Skeletal muscle satellite cell (primary cell): ENCODE data around the gene ITPKB.
"Not testable (repeated sequence)": the region's sequence is repeated elsewhere in the genome, so short reads cannot be mapped to it uniquely, and the experiment has no call there.

Source experiments
- H3K27me3 ChIP-seq: 2 replicates; pipeline ENCODE4 v1.7.0; 2013; ENCODE audit warnings: low read length; ENCODE audit not compliant: control insufficient read depth, insufficient read depth
- H3K36me3 ChIP-seq: 2 replicates; pipeline ENCODE4 v1.7.0; 2013; ENCODE audit warnings: mild to moderate bottlenecking, control low read depth, low read length; ENCODE audit not compliant: insufficient read depth
- H3K4me1 ChIP-seq: 2 replicates; pipeline ENCODE4 v1.7.0; 2013; ENCODE audit warnings: low read length; ENCODE audit not compliant: control insufficient read depth, insufficient read depth
- H3K4me2 ChIP-seq: 2 replicates; pipeline ENCODE4 v1.7.0; 2013; ENCODE audit warnings: mild to moderate bottlenecking, low read length
- H3K4me3 ChIP-seq: 2 replicates; pipeline ENCODE4 v1.7.0; 2013; ENCODE audit warnings: low read length
- H3K9ac ChIP-seq: 2 replicates; pipeline ENCODE4 v1.7.0; 2013; ENCODE audit warnings: mild to moderate bottlenecking, low read depth, low read length, moderate library complexity
- H3K9me3 ChIP-seq: replicated peaks from 2 replicates; pipeline ENCODE4 v1.7.0; 2013; ENCODE audit warnings: mild to moderate bottlenecking, control low read depth, low read length

ITPKB gene

DNA sequence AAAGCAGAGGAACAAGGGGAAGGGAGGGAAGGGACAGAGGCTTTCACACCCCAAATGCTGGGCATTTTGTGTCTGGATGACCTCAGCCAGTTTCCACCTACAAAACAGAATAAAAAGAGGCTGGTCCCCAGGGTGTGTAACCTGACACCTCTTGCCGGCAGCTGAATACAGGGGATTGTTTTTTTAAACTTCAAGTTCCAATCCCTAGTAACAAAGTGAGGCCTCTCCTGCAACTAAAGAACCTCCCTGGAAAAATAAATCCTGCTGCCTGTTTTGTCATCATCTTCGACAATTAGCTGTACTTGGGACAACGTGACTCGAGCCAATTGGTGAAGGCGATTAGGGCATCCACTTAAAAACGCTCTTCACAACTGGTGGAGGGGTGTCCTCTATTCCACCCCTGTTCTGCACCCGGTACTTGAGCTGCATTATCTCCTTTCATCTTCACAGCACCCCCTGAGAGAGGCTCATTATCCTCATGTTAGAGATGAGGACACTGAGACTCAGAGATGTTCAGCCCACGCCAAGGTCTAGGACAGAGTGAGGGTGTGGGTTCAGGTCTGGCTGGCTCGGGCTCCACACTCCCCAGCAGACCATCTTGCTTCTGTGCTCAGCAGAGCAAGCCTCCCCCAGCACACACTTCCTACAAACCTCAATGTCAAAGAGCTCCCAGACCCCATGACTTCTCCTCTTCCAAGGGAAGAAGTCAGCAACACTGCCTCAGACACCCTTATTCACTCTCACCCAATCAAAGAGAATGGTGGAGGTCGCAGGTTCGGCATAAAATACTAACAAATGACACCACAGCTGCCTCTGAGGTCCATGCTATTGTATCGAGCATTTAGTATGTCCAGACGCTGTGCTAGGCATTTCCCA lies 15.2 kb downstream of the ITPKB start:
- H3K27me3 ChIP-seq, result no peaks in the 10 kb centered on the region
- peaks cover 11% of the 10 kb centered on the region for H3K4me1 ChIP-seq
- no peaks in the 10 kb centered on the region for H3K9me3 ChIP-seq
- H3K4me2 ChIP-seq, result peak overlapping the region; percentile 23
- H3K4me3 ChIP-seq, result no peak overlapping the region
- no peaks in the 10 kb centered on the region for H3K36me3 ChIP-seq
- no peak overlapping the region for H3K9ac ChIP-seq

DNA sequence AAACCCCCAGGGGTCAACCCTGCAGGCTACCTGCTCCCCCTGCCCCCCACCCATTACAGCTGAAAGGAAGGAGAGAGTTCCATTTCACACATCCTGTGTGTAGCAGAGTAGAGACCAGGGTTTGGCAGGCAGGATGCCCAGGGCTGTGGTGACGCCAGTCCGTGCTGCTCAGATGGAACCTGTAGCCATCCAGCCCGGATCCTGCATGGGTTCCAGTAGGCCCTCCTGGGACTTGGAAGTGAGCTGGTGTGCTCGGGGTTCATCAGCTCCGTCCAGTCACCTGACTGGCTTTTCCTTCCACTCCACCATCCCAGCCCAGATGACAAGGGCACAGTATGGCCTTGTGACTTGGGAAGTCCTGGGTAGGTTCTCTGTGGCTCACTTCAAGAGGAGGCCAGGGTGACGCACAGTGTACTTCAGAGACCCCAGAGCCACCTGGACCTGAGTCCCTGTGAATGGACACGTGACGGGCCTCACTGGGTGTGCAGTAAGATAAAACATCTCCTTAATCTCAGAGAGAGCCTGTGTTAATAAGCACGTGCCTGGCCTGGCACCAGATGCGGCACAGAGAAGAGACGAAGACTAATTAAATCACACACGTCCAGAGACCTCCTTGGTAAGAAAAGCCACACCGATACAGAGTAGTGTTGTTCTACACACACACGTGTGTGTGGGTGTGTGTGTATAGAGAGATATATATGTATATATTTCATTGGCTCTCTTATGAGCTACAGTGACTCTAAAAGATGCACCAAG lies 16.0 kb downstream of the ITPKB start:
- Histone ChIP-seq H3K4me3 (no peak overlapping the region), H3K4me1 (peaks cover 11% of the 10 kb centered on the region)

DNA sequence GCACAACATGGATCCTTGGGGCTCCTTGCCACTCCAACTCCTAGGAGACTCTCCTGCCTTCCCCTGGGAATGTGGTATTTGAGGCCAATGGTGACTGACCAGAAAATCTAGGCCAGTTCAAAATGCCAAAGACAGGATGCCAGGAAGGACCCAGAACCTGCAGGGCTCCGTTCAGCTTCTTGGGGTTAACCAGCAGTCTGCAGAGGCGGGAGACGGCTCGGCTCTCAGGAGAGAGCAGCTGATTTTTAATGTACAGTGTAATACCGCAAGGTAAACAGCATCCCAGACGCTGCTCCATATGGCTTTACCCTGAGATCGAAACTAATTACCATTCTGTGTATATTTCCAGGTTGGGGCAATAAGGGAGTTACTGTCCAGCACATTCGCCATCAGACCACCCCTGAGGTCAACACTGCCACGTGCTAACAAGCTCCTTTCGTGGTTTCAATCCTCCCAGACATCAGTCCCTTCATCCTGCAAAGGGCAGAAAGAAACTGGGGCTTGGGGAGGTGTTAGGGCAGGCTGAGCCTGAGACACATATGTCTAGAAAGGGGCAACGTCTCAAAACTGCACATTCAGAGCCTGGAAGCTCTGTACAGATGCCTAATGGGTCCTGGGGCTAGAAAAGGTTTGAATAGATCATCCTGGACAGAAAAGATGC lies 16.7 kb downstream of the ITPKB start:
- H3K9ac ChIP-seq, result no peak overlapping the region
- H3K4me1 ChIP-seq, result peaks cover 11% of the 10 kb centered on the region
- H3K36me3 ChIP-seq, result no peaks in the 10 kb centered on the region
- H3K9me3 ChIP-seq, result no peaks in the 10 kb centered on the region
- H3K27me3 ChIP-seq, result no peaks in the 10 kb centered on the region
- no peak overlapping the region for H3K4me3 ChIP-seq
- no peak overlapping the region for H3K4me2 ChIP-seq

More for the DNA sequence above, 16.0 kb downstream of the ITPKB start:
- Histone ChIP-seq H3K27me3 (no peaks in the 10 kb centered on the region), H3K36me3 (no peaks in the 10 kb centered on the region), H3K9me3 (no peaks in the 10 kb centered on the region), H3K4me2 (peak overlapping the region; percentile 23), H3K9ac (no peak overlapping the region)

DNA sequence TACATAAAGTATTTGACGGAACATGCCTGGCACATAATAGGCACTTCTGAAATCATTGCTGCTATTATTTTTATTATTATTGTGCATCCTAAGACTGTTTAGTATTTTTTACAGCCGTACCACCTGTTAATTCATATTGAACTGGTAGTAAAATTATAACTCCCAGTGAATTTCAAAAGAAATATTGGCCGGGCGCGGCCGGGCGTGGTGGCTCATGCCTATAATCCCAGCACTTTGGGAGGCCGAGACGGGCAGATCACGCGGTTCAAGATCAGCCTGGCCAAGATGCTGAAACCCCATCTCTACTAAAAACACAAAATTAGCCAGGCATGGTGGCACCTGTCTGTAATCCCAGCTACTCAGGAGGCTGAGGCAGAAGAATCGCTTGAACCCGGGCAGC lies 18.5 kb downstream of the ITPKB start:
- peaks cover 11% of the 10 kb centered on the region for H3K4me1 ChIP-seq
- not testable (repeated sequence) for H3K4me3 ChIP-seq, H3K27me3 ChIP-seq, H3K9ac ChIP-seq, H3K9me3 ChIP-seq, H3K4me2 ChIP-seq, H3K36me3 ChIP-seq

DNA sequence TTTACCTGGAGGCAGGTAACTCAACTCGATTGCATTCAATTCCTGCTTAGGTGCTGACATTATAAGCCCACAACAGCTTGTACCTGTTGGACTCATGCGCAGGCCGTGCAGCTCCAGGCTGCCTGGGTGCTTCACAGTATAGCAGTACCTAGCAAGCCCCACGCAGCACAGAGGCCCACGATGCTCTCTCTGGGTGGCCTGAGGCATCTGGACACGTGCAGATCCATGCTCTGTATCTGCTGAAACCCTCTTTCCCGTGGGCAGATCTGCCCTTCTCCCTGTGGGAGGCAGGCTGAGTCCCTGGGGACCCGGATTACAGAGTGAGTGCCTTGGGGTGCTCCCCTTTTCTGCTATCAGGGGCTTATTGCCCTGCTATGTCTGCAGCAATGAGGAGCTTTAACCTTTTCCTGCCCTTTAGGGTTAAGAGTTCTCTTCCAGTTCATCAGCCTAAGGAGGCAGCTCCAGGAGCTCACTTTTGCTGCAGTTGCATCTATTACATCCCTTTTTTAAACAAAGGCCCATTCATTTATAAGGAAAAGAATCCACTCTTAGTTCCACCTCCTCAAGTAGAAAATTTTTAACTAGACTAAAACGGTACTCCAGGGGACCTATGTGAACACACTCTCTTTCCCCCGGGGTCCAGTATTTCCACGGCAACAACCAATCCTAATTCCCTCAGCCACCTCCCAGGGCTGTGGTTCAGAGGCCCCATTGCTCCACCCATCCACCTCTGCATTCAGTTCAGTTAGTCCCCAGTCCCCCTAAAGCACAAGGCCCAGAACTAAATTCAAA lies 19.3 kb downstream of the ITPKB start:
- no peaks in the 10 kb centered on the region for H3K9me3 ChIP-seq
- no peaks in the 10 kb centered on the region for H3K36me3 ChIP-seq
- no peak overlapping the region for H3K4me3 ChIP-seq
- no peak overlapping the region for H3K9ac ChIP-seq
- H3K27me3 ChIP-seq, result no peaks in the 10 kb centered on the region
- H3K4me2 ChIP-seq, result no peak overlapping the region
- peaks cover 11% of the 10 kb centered on the region for H3K4me1 ChIP-seq

DNA sequence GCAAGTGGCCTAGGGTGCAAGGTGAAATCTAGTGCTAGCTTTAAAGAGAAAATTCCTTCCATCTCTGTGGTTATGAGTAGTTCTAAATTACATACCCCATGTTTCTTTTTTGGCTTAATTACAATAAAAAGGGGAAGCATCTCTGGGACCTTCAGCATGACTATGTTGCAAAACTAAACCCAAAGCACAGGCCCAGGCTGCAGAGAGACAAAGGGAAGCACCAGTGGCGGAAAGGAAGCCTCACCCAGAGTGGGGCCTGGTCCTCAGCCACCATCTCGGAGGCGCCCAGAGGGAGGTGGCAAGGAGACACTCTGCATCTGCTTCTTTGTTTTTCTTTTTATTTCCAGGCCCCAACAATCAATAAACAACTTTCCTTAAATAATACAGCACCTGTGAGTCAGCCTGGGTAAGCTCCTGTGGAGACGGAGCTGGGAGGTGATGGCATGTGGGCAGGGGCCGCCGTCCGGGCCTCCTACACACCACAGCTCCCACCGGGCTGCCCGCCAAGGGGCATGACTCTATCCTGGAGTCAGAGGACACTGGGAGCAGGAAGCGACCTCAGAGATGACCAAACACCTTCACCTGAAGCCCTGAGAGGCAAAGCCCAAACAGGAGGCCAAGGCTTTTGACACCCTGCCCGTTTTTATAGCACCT lies 21.7 kb downstream of the ITPKB start:
- Histone ChIP-seq H3K9me3 (no peaks in the 10 kb centered on the region), H3K4me2 (no peak overlapping the region), H3K4me3 (no peak overlapping the region), H3K4me1 (no peaks in the 10 kb centered on the region), H3K36me3 (no peaks in the 10 kb centered on the region), H3K27me3 (no peaks in the 10 kb centered on the region), H3K9ac (no peak overlapping the region)

DNA sequence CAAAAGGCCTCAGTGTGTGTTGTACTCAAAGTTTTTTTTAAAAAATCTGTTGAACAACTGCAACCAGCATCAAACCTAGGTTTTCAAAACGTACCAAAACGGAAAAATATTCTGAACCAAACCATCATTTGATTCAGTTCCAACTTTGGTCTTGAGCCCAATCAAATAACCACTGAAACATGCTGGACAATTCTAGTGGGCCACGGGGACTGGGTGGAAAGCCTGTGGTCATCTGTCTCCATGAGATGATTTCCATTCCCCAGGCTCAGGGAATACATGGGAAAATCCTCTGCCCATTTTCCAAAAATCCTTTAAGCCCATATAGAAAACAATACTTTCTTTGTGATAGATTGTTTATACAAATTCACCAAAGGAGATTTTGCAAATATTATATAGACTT lies 22.5 kb downstream of the ITPKB start:
- Histone ChIP-seq H3K4me2 (no peak overlapping the region), H3K36me3 (no peaks in the 10 kb centered on the region), H3K9ac (no peak overlapping the region), H3K27me3 (no peaks in the 10 kb centered on the region), H3K4me3 (no peak overlapping the region), H3K9me3 (no peaks in the 10 kb centered on the region), H3K4me1 (no peaks in the 10 kb centered on the region)

DNA sequence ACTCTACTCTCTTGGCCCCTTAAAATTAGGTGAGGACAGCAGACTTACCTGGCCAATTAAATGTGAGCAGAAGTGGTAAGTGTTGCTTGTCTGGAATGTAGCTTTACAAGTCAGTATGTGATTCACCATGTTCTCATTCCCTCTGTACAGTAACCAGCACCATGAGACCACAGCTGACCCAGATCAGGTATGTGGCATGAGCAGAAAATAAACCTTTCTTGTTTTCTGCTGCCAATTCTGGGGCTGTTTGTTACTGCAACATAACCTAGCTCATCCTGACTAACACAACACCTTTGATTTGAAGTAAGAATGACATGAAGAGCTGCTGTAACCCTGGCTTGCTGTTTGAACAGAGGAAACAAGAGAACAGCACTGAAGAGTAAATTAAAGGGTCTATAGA lies 24.9 kb downstream of the ITPKB start:
- no peak overlapping the region for H3K4me3 ChIP-seq
- no peaks in the 10 kb centered on the region for H3K27me3 ChIP-seq
- H3K9ac ChIP-seq, result no peak overlapping the region
- H3K36me3 ChIP-seq, result no peaks in the 10 kb centered on the region
- no peak overlapping the region for H3K4me2 ChIP-seq
- H3K9me3 ChIP-seq, result no peaks in the 10 kb centered on the region
- H3K4me1 ChIP-seq, result peaks cover 5% of the 10 kb centered on the region

DNA sequence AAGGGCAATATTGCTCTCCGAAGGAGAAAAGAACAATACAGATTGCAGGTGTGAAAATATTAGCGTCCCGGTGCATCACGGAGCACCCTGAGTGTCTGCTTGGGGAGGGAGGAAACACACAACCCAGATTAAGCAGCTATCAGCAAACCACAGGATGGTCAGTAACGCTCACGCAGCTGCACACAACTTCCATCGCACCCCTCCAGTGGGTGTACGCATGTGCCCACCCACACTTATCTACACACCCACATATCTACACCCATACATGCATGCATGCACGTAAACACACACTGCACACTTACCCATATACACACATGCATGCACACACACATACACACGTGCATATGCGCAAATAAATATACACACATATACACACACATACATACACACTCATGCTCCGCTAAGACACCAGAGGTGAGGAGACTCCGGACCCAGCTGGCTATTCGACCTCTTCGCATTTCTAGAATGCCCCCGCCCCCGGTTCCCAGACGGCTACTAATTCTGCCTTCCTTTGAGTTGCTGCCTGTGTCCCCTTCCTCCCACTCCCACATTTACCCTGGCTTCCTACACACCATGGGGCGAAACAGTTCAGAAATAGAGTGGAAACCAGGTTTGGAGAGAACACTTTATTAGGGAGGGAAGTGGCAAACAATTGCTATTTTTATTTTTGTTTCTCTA lies 26.2 kb downstream of the ITPKB start:
- H3K4me1 ChIP-seq, result peaks cover 16% of the 10 kb centered on the region
- no peak overlapping the region for H3K4me3 ChIP-seq
- H3K36me3 ChIP-seq, result no peaks in the 10 kb centered on the region
- no peaks in the 10 kb centered on the region for H3K9me3 ChIP-seq
- H3K27me3 ChIP-seq, result no peaks in the 10 kb centered on the region
- H3K9ac ChIP-seq, result no peak overlapping the region
- no peak overlapping the region for H3K4me2 ChIP-seq

DNA sequence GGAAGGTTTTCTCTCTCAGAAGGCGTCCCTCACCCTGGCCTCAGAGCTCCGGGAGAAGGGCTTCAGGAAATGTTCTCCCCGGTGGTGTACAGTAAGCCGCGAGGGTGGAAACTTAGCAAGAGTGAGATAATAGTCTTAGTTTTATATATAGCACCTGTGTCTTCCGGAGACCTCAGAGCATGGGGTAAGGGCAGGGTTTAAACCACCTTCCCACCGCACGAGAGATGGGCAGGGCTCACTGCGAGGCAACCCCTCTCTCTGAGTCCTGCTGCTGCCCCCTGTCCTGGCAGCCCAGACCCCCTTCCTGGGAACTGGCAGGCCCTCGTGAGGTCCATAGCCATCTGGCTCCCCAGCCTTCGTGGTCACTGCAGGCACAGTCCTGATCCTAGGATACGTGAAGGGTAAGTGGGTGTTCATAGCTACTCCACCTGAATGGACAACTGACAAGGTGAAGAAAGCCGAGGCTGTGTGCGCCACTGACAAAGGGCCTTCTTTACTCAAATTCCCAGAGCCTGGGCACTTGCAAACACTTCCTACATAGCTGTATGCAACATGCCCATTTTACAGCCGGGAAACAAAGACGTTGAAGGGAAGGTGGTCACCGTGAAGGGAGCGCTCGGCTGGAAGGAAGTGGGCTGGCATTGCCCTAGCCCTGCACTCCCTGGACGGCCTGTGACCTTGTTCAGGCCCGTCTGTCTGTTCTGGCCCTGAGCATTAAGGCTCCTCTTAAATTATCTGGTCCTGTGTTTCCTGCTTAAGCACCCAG lies 26.9 kb downstream of the ITPKB start:
- H3K9ac ChIP-seq, result no peak overlapping the region
- peaks cover 16% of the 10 kb centered on the region for H3K4me1 ChIP-seq
- no peaks in the 10 kb centered on the region for H3K36me3 ChIP-seq
- H3K9me3 ChIP-seq, result no peaks in the 10 kb centered on the region
- H3K27me3 ChIP-seq, result no peaks in the 10 kb centered on the region
- no peak overlapping the region for H3K4me3 ChIP-seq
- H3K4me2 ChIP-seq, result no peak overlapping the region
